Nephron progenitor cell (in vitro differentiated cells): ENCODE measurements around the gene IL27RA.
"Not testable (repeated sequence)": the region's sequence is repeated elsewhere in the genome, so short reads cannot be mapped to it uniquely, and the experiment has no call there.

Experiments used
- DNase-seq: peaks from one replicate; pipeline ENCODE4 v3.0.0; 2021
- H3K27ac Mint-ChIP-seq: 2 replicates; pipeline ENCODE4 v1.8.0; 2021; ENCODE audit warnings: mild to moderate bottlenecking, moderate library complexity, mixed read lengths
- H3K27me3 Mint-ChIP-seq: 2 replicates; pipeline ENCODE4 v1.8.0; 2021; ENCODE audit warnings: mild to moderate bottlenecking, low read depth, mixed read lengths; ENCODE audit not compliant: poor library complexity
- H3K36me3 Mint-ChIP-seq: 2 replicates; pipeline ENCODE4 v1.8.0; 2021; ENCODE audit warnings: low read depth, mixed read lengths
- H3K4me1 Mint-ChIP-seq: 2 replicates; pipeline ENCODE4 v1.8.0; 2021; ENCODE audit warnings: mixed read lengths
- H3K4me3 Mint-ChIP-seq: 2 replicates; pipeline ENCODE4 v1.8.0; 2021; ENCODE audit warnings: mild to moderate bottlenecking, moderate library complexity, mixed read lengths
- H3K9me3 Mint-ChIP-seq: 2 replicates; pipeline ENCODE4 v1.8.0; 2021; ENCODE audit warnings: mild to moderate bottlenecking, moderate library complexity, mixed read lengths
- TF ChIP-seq, protein P1 (sequence below): fragments of 200-600 bp; sonication (generic); IDR thresholded peaks from 2 replicates; pipeline ENCODE4 v1.5.0; 2021; ENCODE audit warnings: antibody characterized with exemption

The IL27RA gene

DNA sequence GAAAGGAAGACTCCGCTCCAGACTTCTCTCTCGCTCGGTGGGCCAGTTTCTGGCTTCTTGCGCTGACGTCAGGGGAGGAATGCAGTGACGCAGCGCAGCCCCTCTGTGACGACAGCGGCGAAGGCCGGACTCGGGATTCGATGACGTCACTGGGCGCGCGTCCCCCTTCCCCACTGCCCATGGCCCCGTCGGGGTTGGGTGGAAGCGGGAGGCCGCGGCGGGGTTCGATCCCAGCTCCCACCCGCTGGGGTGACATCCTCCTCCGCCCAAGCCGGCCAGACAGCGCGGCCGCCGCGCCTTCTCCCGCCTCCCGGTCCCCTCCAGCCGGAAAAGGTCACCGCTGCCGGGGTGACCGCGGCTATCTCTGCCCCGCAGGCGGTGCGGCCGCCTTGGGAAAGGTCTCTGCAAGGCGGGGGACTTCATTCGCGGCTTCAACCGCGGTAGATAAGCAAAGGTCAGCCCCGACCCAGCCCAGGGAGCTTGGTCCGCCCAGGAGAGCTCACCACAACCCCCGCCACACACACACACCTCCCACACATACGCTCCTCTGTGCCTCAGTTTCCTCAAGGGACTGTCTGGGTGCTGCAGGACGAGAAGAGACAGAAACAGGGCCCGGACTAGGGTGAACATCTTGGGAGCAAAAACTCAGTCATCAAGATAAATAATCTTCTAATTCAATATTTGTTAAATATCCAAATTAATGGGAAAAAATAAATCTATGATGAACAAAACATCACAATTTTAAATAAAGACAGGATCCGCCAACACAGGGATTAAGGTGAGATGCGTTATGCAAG is 24.6 kb upstream of the IL27RA start:
- H3K4me1 Mint-ChIP-seq, result peaks cover 34% of the 10 kb centered on the region
- H3K4me3 Mint-ChIP-seq, result peak overlapping the region; percentile 94
- H3K9me3 Mint-ChIP-seq, result no peaks in the 10 kb centered on the region
- peak; percentile 90 for DNase-seq
- H3K27me3 Mint-ChIP-seq, result no peaks in the 10 kb centered on the region
- no peaks in the 10 kb centered on the region for H3K36me3 Mint-ChIP-seq
- H3K27ac Mint-ChIP-seq, result peak overlapping the region; percentile 100
- TF ChIP-seq, protein P1, sequence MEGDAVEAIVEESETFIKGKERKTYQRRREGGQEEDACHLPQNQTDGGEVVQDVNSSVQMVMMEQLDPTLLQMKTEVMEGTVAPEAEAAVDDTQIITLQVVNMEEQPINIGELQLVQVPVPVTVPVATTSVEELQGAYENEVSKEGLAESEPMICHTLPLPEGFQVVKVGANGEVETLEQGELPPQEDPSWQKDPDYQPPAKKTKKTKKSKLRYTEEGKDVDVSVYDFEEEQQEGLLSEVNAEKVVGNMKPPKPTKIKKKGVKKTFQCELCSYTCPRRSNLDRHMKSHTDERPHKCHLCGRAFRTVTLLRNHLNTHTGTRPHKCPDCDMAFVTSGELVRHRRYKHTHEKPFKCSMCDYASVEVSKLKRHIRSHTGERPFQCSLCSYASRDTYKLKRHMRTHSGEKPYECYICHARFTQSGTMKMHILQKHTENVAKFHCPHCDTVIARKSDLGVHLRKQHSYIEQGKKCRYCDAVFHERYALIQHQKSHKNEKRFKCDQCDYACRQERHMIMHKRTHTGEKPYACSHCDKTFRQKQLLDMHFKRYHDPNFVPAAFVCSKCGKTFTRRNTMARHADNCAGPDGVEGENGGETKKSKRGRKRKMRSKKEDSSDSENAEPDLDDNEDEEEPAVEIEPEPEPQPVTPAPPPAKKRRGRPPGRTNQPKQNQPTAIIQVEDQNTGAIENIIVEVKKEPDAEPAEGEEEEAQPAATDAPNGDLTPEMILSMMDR, result no peak

DNA sequence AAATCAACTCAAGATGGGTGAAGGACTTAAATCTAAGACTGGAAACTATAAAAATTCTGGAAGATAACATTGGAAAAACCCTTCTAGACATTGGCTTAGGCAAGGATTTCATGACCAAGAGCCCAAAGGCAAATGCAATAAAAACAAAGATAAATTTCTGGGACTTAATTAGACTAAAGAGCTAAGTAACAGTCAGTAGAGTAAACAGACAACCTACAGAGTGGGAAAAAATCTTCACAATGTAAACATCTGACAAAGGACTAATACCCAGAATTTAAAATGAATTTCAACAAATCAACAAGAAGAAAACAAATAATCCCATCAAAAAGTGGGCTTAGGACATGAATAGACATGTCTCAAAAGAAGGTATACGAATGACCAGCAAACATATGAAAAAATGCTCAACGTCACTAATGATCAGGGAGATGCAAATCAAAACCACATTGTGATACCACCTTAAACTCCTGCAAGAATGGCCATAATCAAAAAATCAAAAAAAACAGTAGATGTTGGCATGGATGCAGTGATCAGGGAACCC is 19.1 kb upstream of the IL27RA start:
- no peak for DNase-seq
- no peak overlapping the region for H3K4me3 Mint-ChIP-seq
- H3K27ac Mint-ChIP-seq, result no peak overlapping the region
- H3K9me3 Mint-ChIP-seq, result peaks cover 9% of the 10 kb centered on the region
- H3K4me1 Mint-ChIP-seq, result peaks cover 6% of the 10 kb centered on the region
- H3K36me3 Mint-ChIP-seq, result no peaks in the 10 kb centered on the region
- TF ChIP-seq, protein P1, result no peak
- peaks cover 3% of the 10 kb centered on the region for H3K27me3 Mint-ChIP-seq

DNA sequence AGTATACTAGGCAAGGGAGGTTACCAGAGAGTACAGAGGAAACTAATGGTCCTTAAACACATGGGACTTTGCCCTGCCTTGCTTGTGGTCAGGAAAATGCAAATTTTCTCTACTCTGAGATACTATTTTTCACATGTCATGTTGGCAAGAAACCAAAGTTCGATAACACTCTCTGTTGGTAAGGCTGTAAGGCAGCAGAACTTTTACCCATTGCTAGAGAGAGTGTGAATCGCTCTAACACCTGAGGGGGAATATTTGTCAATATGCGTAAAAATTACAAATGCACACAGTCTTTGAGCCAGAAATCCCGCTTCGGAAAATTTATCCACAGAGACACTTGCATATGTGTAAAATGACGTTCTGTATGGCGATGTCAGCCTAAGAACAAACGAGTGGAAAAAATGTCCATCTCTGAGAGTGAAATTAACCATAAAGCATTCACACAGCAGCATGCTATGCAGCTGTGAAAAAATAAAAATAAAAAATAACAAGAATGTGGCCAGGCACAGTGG is 16.0 kb upstream of the IL27RA start:
- Mint-ChIP-seq H3K27me3 (peaks cover 3% of the 10 kb centered on the region), H3K9me3 (peaks cover 9% of the 10 kb centered on the region), H3K27ac (no peak overlapping the region), H3K36me3 (no peaks in the 10 kb centered on the region), H3K4me1 (no peaks in the 10 kb centered on the region), H3K4me3 (no peak overlapping the region)
- no peak for DNase-seq
- TF ChIP-seq, protein P1, result no peak

DNA sequence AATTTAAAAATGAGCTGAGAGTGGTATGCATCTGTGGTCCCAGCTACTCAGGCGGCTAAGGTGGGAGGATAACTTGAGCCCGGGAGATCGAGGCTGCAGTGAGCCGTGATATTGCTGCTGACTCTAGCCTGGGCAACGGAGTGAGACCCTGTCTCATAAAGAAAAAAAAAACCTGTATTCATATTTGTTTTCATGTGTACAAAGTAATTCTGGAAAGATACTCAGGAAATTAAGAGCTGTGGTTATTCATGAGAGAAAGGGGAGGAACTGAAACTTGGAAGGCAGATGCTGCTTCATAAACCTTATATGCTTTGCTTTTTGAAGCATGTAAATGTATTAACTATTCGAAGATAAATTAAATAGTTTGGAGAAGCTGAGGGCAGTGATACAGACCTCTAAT is 12.5 kb upstream of the IL27RA start:
- peaks cover 17% of the 10 kb centered on the region for H3K4me1 Mint-ChIP-seq
- peaks cover 5% of the 10 kb centered on the region for H3K27me3 Mint-ChIP-seq
- no peak for DNase-seq
- H3K27ac Mint-ChIP-seq, result no peak overlapping the region
- H3K36me3 Mint-ChIP-seq, result no peaks in the 10 kb centered on the region
- no peak overlapping the region for H3K4me3 Mint-ChIP-seq
- H3K9me3 Mint-ChIP-seq, result no peaks in the 10 kb centered on the region
- TF ChIP-seq, protein P1, result no peak

DNA sequence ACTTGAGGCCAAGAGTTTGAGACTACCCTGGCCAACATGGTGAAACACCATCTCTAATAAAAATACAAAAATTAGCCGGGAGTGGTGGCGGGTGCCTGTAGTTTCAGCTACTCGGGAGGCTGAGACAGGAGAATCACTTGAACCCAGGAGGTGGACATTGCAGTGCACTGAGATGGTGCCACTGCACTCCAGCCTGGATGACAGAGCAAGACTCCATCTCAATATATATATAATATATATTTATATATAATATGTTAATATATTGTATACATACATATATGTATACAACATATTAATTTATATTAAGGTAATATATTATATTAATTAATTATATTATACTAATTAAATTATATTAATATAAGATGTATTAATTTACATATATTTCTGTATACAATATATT is 11.8 kb upstream of the IL27RA start:
- H3K4me1 Mint-ChIP-seq, result peaks cover 17% of the 10 kb centered on the region
- H3K27me3 Mint-ChIP-seq, result not testable (repeated sequence)

DNA sequence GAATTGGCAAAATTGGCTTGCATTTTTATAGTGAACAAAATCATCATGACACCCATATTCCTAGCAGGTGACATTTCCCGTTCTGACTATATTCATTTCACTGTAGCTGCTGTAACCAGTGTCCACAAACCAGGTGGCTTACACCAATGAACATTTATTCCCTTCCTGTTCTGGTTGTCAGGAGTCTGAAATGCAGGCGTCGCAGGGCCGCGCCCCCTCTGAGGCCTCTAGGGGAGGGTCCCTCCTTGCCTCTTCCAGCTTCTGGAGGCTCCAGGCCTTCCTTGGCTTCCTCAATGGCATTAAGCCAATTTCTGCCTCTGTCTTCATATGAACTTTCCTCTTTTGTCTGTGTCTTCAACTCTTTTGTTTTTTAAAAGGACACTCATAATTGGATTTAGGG is 10.1 kb upstream of the IL27RA start:
- H3K4me1 Mint-ChIP-seq, result peaks cover 17% of the 10 kb centered on the region
- peak overlapping the region; percentile 71 for H3K27ac Mint-ChIP-seq
- peaks cover 5% of the 10 kb centered on the region for H3K27me3 Mint-ChIP-seq
- H3K4me3 Mint-ChIP-seq, result no peak overlapping the region
- H3K36me3 Mint-ChIP-seq, result no peaks in the 10 kb centered on the region
- TF ChIP-seq, protein P1, result no peak
- no peaks in the 10 kb centered on the region for H3K9me3 Mint-ChIP-seq
- peak; percentile 31 for DNase-seq

More for the DNA sequence above, 11.8 kb upstream of the IL27RA start:
- not testable (repeated sequence) for H3K27ac Mint-ChIP-seq, H3K4me3 Mint-ChIP-seq, DNase-seq, H3K9me3 Mint-ChIP-seq, H3K36me3 Mint-ChIP-seq
